ENCODE data around the gene KLC4.
"Not testable (repeated sequence)": the region's sequence is repeated elsewhere in the genome, so short reads cannot be mapped to it uniquely, and the experiment has no call there.

The KLC4 gene

GRCh38 chr6:43036712-43037111 lies 22.7 kb upstream of the KLC4 start:
- no peak for DNase-seq (ENCODE audit: low read depth)

GRCh38 chr6:43037197-43037596 lies 22.2 kb upstream of the KLC4 start:
- DNase-seq (ENCODE audit: low read depth): no peak

GRCh38 chr6:43037706-43038105 lies 21.7 kb upstream of the KLC4 start:
- DNase-seq (ENCODE audit: low read depth): no peak

GRCh38 chr6:43038727-43039126 lies 20.7 kb upstream of the KLC4 start:
- no peak for DNase-seq (ENCODE audit: low read depth)

- DNase-seq (ENCODE audit: low read depth): no peak
These were observed 18.7 kb upstream of the KLC4 start for GRCh38 chr6:43040542-43041257.

- not testable (repeated sequence) for DNase-seq (ENCODE audit: low read depth)
These were observed 18.0 kb upstream of the KLC4 start for GRCh38 chr6:43041475-43041874.

GRCh38 chr6:43043310-43043709 lies 16.1 kb upstream of the KLC4 start:
- DNase-seq (ENCODE audit: low read depth): no peak

GRCh38 chr6:43045371-43045930 lies 14.0 kb upstream of the KLC4 start:
- no peak for DNase-seq (ENCODE audit: low read depth)

- no peak for DNase-seq (ENCODE audit: low read depth)
These were observed 11.4 kb upstream of the KLC4 start for GRCh38 chr6:43047998-43048397.

GRCh38 chr6:43050981-43051380 lies 8.4 kb upstream of the KLC4 start:
- no peak for DNase-seq (ENCODE audit: low read depth)

GRCh38 chr6:43052225-43052841 lies 7.1 kb upstream of the KLC4 start:
- no peak for DNase-seq (ENCODE audit: low read depth)

- DNase-seq (ENCODE audit: low read depth): no peak
These were observed 6.4 kb upstream of the KLC4 start for GRCh38 chr6:43052842-43053544.

GRCh38 chr6:43053545-43054205 lies 5.8 kb upstream of the KLC4 start, which contains the start of gene CUL7:
TSS of gene CUL7 (minus strand) at chr6:43053851. CDS start at chr6:43052788, 1,063 bp downstream.
- peak; percentile 91 for DNase-seq (ENCODE audit: low read depth)

GRCh38 chr6:43054206-43054943 lies 5.1 kb upstream of the KLC4 start:
- DNase-seq (ENCODE audit: low read depth): no peak

- no peak for DNase-seq (ENCODE audit: low read depth)
These were observed 3.5 kb upstream of the KLC4 start for GRCh38 chr6:43055966-43056365.

- DNase-seq (ENCODE audit: low read depth): no peak
These were observed 900 bp upstream of the KLC4 start for GRCh38 chr6:43058531-43058930.

- no peak for DNase-seq (ENCODE audit: low read depth)
These were observed 763 bp downstream of the KLC4 start for GRCh38 chr6:43060034-43060754.

GRCh38 chr6:43060755-43061633 lies 1.6 kb downstream of the KLC4 start:
- no peak for DNase-seq (ENCODE audit: low read depth)

- DNase-seq (ENCODE audit: low read depth): no peak
These were observed 2.4 kb downstream of the KLC4 start for GRCh38 chr6:43061861-43062260.

GRCh38 chr6:43062818-43063217 lies 3.4 kb downstream of the KLC4 start:
- DNase-seq (ENCODE audit: low read depth): no peak

All from fibroblast of the conjunctiva (primary cell).